ENCODE measurements around the gene PARD6A.

PARD6A gene

GRCh38 chr16:67653789-67654402, 6.9 kb upstream of the PARD6A start:
- DNase-seq (no peak), ATAC-seq (no peak)

- no peak for DNase-seq
- no peak for ATAC-seq
Observed at GRCh38 chr16:67654403-67654911, 6.3 kb upstream of the PARD6A start.

GRCh38 chr16:67655363-67655762, 5.4 kb upstream of the PARD6A start:
- no peak for ATAC-seq
- no peak for DNase-seq

- DNase-seq: no peak
- no peak for ATAC-seq
Observed at GRCh38 chr16:67656344-67657016, 4.3 kb upstream of the PARD6A start.

- ATAC-seq (no peak), DNase-seq (no peak)
Observed at GRCh38 chr16:67657017-67657608, 3.6 kb upstream of the PARD6A start.

GRCh38 chr16:67657751-67658518, 2.8 kb upstream of the PARD6A start:
- DNase-seq (no peak), ATAC-seq (no peak)

GRCh38 chr16:67658849-67659674, 1.7 kb upstream of the PARD6A start:
- DNase-seq: no peak

GRCh38 chr16:67659675-67660563, 841 bp upstream of the PARD6A start, which contains the start of gene ACD:
Gene ACD, minus strand, starts transcription at chr16:67660260. Its CDS starts 40 bp downstream, at chr16:67660220.
- ATAC-seq: peak; percentile 47
- peak; percentile 96 for DNase-seq

More at GRCh38 chr16:67658849-67659674, 1.7 kb upstream of the PARD6A start:
- no peak for ATAC-seq

- DNase-seq (peak; percentile 31), ATAC-seq (no peak)
Observed at GRCh38 chr16:67661101-67661761, 471 bp downstream of the PARD6A start.

- DNase-seq (no peak), ATAC-seq (no peak)
Observed at GRCh38 chr16:67661886-67662652, 1.3 kb downstream of the PARD6A start.

- DNase-seq (no peak), ATAC-seq (no peak)
Observed at GRCh38 chr16:67662653-67663010, 1.9 kb downstream of the PARD6A start.

- ATAC-seq: no peak
- DNase-seq: peak; percentile 58
Observed at GRCh38 chr16:67663151-67663876, 2.6 kb downstream of the PARD6A start.

GRCh38 chr16:67663877-67664222, 3.1 kb downstream of the PARD6A start:
- ATAC-seq (no peak), DNase-seq (no peak)

GRCh38 chr16:67664258-67664657, 3.5 kb downstream of the PARD6A start:
- no peak for DNase-seq
- ATAC-seq: no peak

- DNase-seq: no peak
- no peak for ATAC-seq
Observed at GRCh38 chr16:67664871-67665270, 4.1 kb downstream of the PARD6A start.

GRCh38 chr16:67665598-67665997, 4.8 kb downstream of the PARD6A start:
- no peak for DNase-seq
- no peak for ATAC-seq

GRCh38 chr16:67666032-67666551, 5.3 kb downstream of the PARD6A start:
- ATAC-seq: no peak

More at GRCh38 chr16:67666032-67666551, 5.3 kb downstream of the PARD6A start:
- peak; percentile 48 for DNase-seq

Data from stimulated activated naive CD8-positive, alpha-beta T cell treated with anti-CD3 and anti-CD28 coated beads, Interleukin-15, Interleukin-2, amounts not matched to agents 100 U/mL and 50 U/mL, for 24 hours (primary cell).